HepG2 (cell line): ENCODE measurements around the gene TTC6.

ENCODE experiments used
- HNRNPH1 ChIP-seq: fragments of 200-400 bp; formaldehyde crosslinking; optimal IDR thresholded peaks from 2 replicates; pipeline ENCODE3; 2017; ENCODE audit warnings: mild to moderate bottlenecking, low read depth, low read length
- NR3C1 ChIP-seq: sonication (generic); formaldehyde crosslinking; IDR thresholded peaks from 2 replicates; pipeline ENCODE4 v1.4.0; 2020; ENCODE audit warnings: missing genetic modification reagents
- POLR2A ChIP-seq, 2 experiments: IDR thresholded peaks; 2 replicates each; pipeline ENCODE4 v1.6.1; 2011; ENCODE audit warnings: low read depth in 2 of 2, low read length in 2 of 2, mild to moderate bottlenecking in 1 of 2, moderate library complexity in 1 of 2; ENCODE audit not compliant: insufficient read depth in 1 of 2
- SMARCE1 ChIP-seq: fragments of 450-650 bp; IDR thresholded peaks from 2 replicates; pipeline ENCODE4 v1.6.1; 2017; ENCODE audit warnings: borderline replicate concordance
- TAF1 ChIP-seq: sonication (generic); formaldehyde crosslinking; IDR thresholded peaks from 2 replicates; pipeline ENCODE4 v1.4.0; 2020; ENCODE audit warnings: missing genetic modification reagents
- TF ChIP-seq, protein P1 (sequence below): sonication (generic); formaldehyde crosslinking; IDR thresholded peaks from 2 replicates; pipeline ENCODE4 v1.5.0; 2020; ENCODE audit warnings: mild to moderate bottlenecking, missing genetic modification reagents, moderate library complexity
- TF ChIP-seq, protein P2 (sequence below), 2 experiments: sonication (generic) in 1 of 2; formaldehyde crosslinking in 1 of 2; IDR thresholded peaks; 2 replicates each; pipeline versions ENCODE4 v1.5.1 to v1.6.1; 2011 to 2020; ENCODE audit warnings: borderline replicate concordance in 1 of 2, low read depth in 1 of 2, low read length in 1 of 2, mild to moderate bottlenecking in 1 of 2, missing genetic modification reagents in 1 of 2, moderate library complexity in 1 of 2

DNA sequence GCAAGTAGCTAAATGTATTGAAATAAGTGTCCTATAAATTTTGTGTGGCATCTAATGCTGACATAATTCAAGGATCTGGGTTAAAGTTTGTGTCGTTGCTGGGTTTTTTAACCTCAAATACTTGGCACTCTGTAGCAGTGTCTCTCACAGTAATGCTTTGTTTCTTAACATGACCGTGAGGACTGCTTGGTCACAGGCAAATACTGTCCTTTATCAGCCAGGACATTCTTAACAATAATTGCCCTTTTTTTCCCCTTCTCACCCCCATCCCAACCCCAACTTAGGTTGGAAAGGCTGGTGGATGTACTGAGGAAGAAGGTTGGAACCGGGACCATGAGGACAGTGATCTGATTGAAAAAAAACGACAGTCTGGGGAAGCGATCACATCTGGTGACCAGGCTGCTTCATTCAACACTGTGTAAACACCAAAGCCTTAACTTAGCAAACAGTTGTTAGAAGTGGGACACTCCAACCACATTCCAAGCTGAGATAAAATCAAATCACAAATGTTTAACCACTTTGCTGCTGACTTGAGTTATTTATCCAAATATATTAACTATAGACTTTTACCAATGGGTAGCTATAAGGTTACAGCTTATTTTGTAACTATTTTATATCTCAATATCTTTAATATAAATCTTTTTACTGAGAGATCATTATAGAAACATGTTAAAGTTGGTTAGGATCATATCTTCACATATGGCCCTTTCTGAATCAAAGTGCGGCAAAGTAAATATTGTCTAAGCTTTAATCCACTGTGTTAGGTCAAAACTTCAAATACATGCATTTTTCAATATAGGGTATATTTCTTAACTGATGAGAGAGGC, 48.6 kb upstream of the TTC6 start:
- no peak for TF ChIP-seq SMARCE1
- no peak for TF ChIP-seq NR3C1
- TF ChIP-seq, protein P1, sequence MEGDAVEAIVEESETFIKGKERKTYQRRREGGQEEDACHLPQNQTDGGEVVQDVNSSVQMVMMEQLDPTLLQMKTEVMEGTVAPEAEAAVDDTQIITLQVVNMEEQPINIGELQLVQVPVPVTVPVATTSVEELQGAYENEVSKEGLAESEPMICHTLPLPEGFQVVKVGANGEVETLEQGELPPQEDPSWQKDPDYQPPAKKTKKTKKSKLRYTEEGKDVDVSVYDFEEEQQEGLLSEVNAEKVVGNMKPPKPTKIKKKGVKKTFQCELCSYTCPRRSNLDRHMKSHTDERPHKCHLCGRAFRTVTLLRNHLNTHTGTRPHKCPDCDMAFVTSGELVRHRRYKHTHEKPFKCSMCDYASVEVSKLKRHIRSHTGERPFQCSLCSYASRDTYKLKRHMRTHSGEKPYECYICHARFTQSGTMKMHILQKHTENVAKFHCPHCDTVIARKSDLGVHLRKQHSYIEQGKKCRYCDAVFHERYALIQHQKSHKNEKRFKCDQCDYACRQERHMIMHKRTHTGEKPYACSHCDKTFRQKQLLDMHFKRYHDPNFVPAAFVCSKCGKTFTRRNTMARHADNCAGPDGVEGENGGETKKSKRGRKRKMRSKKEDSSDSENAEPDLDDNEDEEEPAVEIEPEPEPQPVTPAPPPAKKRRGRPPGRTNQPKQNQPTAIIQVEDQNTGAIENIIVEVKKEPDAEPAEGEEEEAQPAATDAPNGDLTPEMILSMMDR (CRISPR knock-in tag): no peak
- no peak; the same call in 1 of the 2 replicates for TF ChIP-seq TAF1 (CRISPR knock-in tag)
- TF ChIP-seq, protein P2, sequence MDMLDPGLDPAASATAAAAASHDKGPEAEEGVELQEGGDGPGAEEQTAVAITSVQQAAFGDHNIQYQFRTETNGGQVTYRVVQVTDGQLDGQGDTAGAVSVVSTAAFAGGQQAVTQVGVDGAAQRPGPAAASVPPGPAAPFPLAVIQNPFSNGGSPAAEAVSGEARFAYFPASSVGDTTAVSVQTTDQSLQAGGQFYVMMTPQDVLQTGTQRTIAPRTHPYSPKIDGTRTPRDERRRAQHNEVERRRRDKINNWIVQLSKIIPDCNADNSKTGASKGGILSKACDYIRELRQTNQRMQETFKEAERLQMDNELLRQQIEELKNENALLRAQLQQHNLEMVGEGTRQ (IDR thresholded peaks at IDR 0.05; ENCODE audit: low read depth, low read length): no peak
- TF ChIP-seq, protein P2 (CRISPR knock-in tag; IDR thresholded peaks at IDR 0.05; ENCODE audit: borderline replicate concordance): no peak
- peak in 1 of 2 experiments; percentile 47; a peak in 1 of 4 replicates for TF ChIP-seq POLR2A (IDR thresholded peaks at IDR 0.05; ENCODE audit: insufficient read depth in 1 of 2, low read depth in 2 of 2, low read length in 2 of 2)
- TF ChIP-seq HNRNPH1: no peak
